Measurements from ENCODE around the gene CYP26B1. TPM values are rescaled to one million over a fixed set of nuclear protein-coding genes. Genes with fewer than 3 reads are reported as not detected.

CYP26B1 gene
- total and polyA plus RNA-seq, 2 experiments from 2014 or later: 3.9 to 6.5 TPM

DNA sequence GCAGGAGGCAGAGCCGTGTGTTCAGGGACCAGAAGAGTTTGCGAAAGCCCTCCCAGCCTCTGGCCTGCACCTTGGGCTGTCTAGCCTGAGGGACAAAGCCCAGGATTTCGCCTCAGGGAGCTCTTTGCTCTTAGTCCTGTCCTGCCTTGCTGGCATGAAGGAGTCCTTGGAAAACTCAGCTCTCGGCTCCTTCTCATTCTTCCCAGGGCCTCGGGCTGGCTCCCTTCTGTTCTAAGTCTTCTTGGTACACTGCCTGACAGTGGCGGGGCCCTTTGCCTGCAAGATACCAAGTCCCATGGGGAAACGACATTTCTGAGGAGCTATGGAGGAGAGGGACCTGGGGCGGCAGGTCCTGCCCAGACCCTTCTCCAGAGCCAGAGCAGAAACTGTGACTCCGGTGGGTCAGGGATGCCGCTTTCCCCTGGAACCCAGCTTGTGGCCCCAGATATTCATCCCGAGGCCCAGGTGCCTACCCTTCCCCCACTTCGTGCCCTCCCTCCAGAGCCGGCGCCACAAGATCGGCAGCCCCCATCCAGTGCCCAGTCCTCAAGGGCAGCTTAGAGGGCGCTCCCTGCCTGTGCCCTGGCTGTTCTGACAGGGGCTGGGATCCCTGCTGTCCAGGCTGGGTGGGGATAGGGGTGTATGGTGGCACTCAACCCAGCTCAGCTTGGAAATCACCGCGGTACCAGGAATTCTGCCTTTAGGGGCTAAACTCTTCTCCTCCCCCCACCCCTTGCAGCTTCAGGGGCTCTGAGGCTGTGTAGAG, 5.5 kb upstream of the CYP26B1 start:
- WGBS (ENCODE audit: low lambda C conversion rate, missing lambda C conversion rate): 89% methylated on average over 16 of the region's 18 CpGs
- H3K36me3 ChIP-seq (replicated peaks; ENCODE audit: insufficient read depth, low read depth): no peaks in the 10 kb centered on the region
- DNase-seq (ENCODE audit: low spot score): no peak
- H2AFZ ChIP-seq: no peak overlapping the region
- H3K9me3 ChIP-seq (ENCODE audit: low read depth): no peaks in the 10 kb centered on the region
- no peaks in the 10 kb centered on the region for H4K20me1 ChIP-seq (ENCODE audit: insufficient read depth, poor library complexity, severe bottlenecking)
- peaks cover 28% of the 10 kb centered on the region for H3K27me3 ChIP-seq
- H3K4me2 ChIP-seq: no peak overlapping the region
- TF ChIP-seq EZH2 (IDR thresholded peaks at IDR 0.05; ENCODE audit: borderline replicate concordance): no peak
- no peaks in the 10 kb centered on the region for H3K9me2 ChIP-seq (replicated peaks; ENCODE audit: insufficient read depth)
- H3K4me1 ChIP-seq (ENCODE audit: insufficient read depth): peaks cover 12% of the 10 kb centered on the region
- no peak overlapping the region for H3K27ac ChIP-seq
- no peaks in the 10 kb centered on the region for H3K79me2 ChIP-seq
- no peak overlapping the region for H3K4me3 ChIP-seq

DNA sequence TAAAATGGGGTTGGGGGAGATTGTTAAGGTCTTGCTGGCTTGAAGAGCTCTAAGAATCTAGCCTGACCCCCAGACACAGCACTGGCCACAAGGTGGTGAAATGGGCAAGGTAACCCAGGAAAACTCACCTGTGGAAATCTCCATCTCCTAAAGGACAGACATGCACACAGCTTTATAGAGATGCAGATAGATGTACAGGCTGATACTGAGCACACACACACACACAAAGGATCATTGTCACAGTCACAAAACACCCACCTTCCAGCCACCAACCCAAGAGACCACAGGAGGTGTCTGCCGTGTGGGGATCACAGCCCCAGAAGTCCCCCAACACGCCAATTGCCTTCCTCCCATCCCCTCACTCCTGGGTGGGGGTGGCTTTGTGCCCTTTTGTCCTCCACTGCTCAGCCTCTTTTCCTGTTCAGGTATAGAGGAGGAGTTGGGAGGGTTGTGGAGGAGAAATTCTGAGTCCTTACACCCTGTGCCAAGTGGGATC, 3.2 kb upstream of the CYP26B1 start:
- peaks cover 21% of the 10 kb centered on the region for H3K4me1 ChIP-seq (ENCODE audit: insufficient read depth)
- WGBS (ENCODE audit: low lambda C conversion rate, missing lambda C conversion rate): 92% methylated on average over 2 of the region's 2 CpGs
- H3K79me2 ChIP-seq: no peaks in the 10 kb centered on the region
- H3K36me3 ChIP-seq (replicated peaks; ENCODE audit: insufficient read depth, low read depth): no peaks in the 10 kb centered on the region
- no peak overlapping the region for H2AFZ ChIP-seq
- TF ChIP-seq EZH2 (IDR thresholded peaks at IDR 0.05; ENCODE audit: borderline replicate concordance) (no peak), EZH2phosphoT487 (IDR thresholded peaks at IDR 0.05; ENCODE audit: low read depth, severe bottlenecking, unreplicated experiment) (no peak)
- TF ChIP-seq, protein P1, sequence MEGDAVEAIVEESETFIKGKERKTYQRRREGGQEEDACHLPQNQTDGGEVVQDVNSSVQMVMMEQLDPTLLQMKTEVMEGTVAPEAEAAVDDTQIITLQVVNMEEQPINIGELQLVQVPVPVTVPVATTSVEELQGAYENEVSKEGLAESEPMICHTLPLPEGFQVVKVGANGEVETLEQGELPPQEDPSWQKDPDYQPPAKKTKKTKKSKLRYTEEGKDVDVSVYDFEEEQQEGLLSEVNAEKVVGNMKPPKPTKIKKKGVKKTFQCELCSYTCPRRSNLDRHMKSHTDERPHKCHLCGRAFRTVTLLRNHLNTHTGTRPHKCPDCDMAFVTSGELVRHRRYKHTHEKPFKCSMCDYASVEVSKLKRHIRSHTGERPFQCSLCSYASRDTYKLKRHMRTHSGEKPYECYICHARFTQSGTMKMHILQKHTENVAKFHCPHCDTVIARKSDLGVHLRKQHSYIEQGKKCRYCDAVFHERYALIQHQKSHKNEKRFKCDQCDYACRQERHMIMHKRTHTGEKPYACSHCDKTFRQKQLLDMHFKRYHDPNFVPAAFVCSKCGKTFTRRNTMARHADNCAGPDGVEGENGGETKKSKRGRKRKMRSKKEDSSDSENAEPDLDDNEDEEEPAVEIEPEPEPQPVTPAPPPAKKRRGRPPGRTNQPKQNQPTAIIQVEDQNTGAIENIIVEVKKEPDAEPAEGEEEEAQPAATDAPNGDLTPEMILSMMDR (IDR thresholded peaks at IDR 0.05; ENCODE audit: poor library complexity): no peak
- DNase-seq (ENCODE audit: low spot score): no peak
- no peak overlapping the region for H3K4me3 ChIP-seq
- H3K27me3 ChIP-seq: peaks cover 44% of the 10 kb centered on the region
- no peak overlapping the region for H3K4me2 ChIP-seq
- no peaks in the 10 kb centered on the region for H4K20me1 ChIP-seq (ENCODE audit: insufficient read depth, poor library complexity, severe bottlenecking)
- H3K27ac ChIP-seq: no peak overlapping the region
- H3K9me3 ChIP-seq (ENCODE audit: low read depth): no peaks in the 10 kb centered on the region
- no peaks in the 10 kb centered on the region for H3K9me2 ChIP-seq (replicated peaks; ENCODE audit: insufficient read depth)

DNA sequence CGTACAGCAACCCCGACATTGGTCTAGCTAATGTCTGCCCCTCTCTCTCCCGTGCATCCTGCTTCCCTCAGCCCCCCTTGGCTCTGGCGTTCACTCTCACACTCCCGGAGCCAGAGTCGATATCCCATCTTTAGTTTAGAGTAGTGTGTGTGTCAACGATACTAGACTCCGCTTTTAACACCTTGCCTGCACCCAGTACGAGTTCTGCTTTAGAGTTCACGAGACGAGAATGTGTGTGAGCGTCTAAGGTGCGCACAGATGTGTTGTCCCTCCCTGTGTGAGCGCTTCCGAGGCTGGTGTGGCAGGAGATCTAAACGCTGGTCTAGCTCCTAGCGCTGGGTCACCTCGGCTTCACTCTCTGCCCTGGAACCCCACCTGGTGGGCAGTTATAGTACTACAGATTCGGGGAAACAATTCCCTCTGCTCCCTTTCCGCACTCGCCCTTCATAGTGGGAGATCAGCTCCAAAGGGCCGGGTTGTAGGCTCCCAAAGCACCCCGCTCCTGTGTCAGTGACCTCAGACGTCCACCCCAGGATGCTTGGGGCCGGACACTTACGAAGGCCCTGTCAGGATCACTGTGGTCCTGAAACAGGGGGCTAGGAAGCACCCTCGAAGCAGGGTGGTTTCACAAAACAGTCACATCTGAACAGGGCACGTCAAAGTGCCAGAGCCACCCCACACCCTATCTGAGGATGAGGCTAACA, 2.6 kb upstream of the CYP26B1 start:
- Histone ChIP-seq H3K4me1 (ENCODE audit: insufficient read depth) (peaks cover 25% of the 10 kb centered on the region), H3K36me3 (replicated peaks; ENCODE audit: insufficient read depth, low read depth) (no peaks in the 10 kb centered on the region), H3K27ac (no peak overlapping the region), H3K9me3 (ENCODE audit: low read depth) (no peaks in the 10 kb centered on the region), H3K79me2 (no peaks in the 10 kb centered on the region), H3K27me3 (peaks cover 47% of the 10 kb centered on the region), H2AFZ (no peak overlapping the region), H3K4me2 (peak overlapping the region; percentile 97), H3K9me2 (replicated peaks; ENCODE audit: insufficient read depth) (no peaks in the 10 kb centered on the region), H4K20me1 (ENCODE audit: insufficient read depth, poor library complexity, severe bottlenecking) (no peaks in the 10 kb centered on the region), H3K4me3 (peak overlapping the region; percentile 49)
- WGBS (ENCODE audit: low lambda C conversion rate, missing lambda C conversion rate): 10% methylated on average over 28 of the region's 28 CpGs
- peak; percentile 91 for DNase-seq (ENCODE audit: low spot score)
- TF ChIP-seq, protein P1 (IDR thresholded peaks at IDR 0.05; ENCODE audit: poor library complexity): peak; percentile 68
- no peak for TF ChIP-seq EZH2phosphoT487 (IDR thresholded peaks at IDR 0.05; ENCODE audit: low read depth, severe bottlenecking, unreplicated experiment)
